Liver (tissue), 9 donors: ENCODE measurements around the gene RBCK1. TPM values are rescaled to one million over a fixed set of nuclear protein-coding genes. Genes with fewer than 3 reads are reported as not detected.
A peak's percentile ranks its signal among the peaks of the same experiment; 100 is the strongest.
"Not testable (repeated sequence)": the region's sequence is repeated elsewhere in the genome, so short reads cannot be mapped to it uniquely, and the experiment has no call there.

ENCODE experiments used
- DNase-seq: peaks from one replicate; pipeline ENCODE4 v3.0.0-alpha.2; 2017; ENCODE audit warnings: low spot score
- H3K27ac ChIP-seq, 2 donors: one replicate each; pipeline ENCODE4 v1.7.0; 2013; ENCODE audit warnings: inconsistent platforms in 2 of 2, low read length in 2 of 2, control low read depth in 1 of 2, low read depth in 1 of 2, mild to moderate bottlenecking in 1 of 2
- H3K27me3 ChIP-seq, 4 donors: one replicate each; pipeline versions ENCODE4 v1.6.1 to v1.7.0; 2013; ENCODE audit warnings: low read length in 3 of 4, inconsistent platforms in 1 of 4, mild to moderate bottlenecking in 1 of 4, moderate library complexity in 1 of 4; ENCODE audit not compliant: control insufficient read depth in 4 of 4, insufficient read depth in 4 of 4
- H3K36me3 ChIP-seq, 4 donors: one replicate each; pipeline versions ENCODE4 v1.6.1 to v1.7.0; 2013; ENCODE audit warnings: low read length in 3 of 4, mild to moderate bottlenecking in 3 of 4, low read depth in 1 of 4, moderate library complexity in 1 of 4; ENCODE audit not compliant: control insufficient read depth in 4 of 4, insufficient read depth in 3 of 4
- H3K4me1 ChIP-seq, 4 donors: one replicate each; pipeline versions ENCODE4 v1.6.1 to v1.7.0; 2013; ENCODE audit warnings: low read length in 3 of 4, mild to moderate bottlenecking in 3 of 4, moderate library complexity in 1 of 4; ENCODE audit not compliant: control insufficient read depth in 4 of 4, insufficient read depth in 4 of 4
- H3K4me3 ChIP-seq, 3 donors: one replicate each; pipeline versions ENCODE4 v1.6.1 to v1.7.0; 2013; ENCODE audit warnings: low read length in 3 of 3, control low read depth in 1 of 3, low read depth in 1 of 3, mild to moderate bottlenecking in 1 of 3
- H3K9ac ChIP-seq, 2 donors: one replicate each; pipeline ENCODE4 v1.7.0; 2013; ENCODE audit warnings: low read length in 2 of 2, mild to moderate bottlenecking in 2 of 2, moderate library complexity in 2 of 2, control low read depth in 1 of 2, low read depth in 1 of 2
- H3K9me3 ChIP-seq, 4 donors: one replicate each; pipeline versions ENCODE4 v1.6.1 to v1.7.0; 2013; ENCODE audit warnings: low read length in 3 of 4; ENCODE audit not compliant: control insufficient read depth in 4 of 4
- ATF3 ChIP-seq: IDR thresholded peaks from 2 replicates; pipeline ENCODE4 v1.6.1; 2016; ENCODE audit warnings: antibody characterized with exemption
- FOXA1 ChIP-seq: IDR thresholded peaks from 2 replicates; pipeline ENCODE4 v1.6.1; 2016; ENCODE audit warnings: antibody characterized with exemption
- FOXA2 ChIP-seq: IDR thresholded peaks from 2 replicates; pipeline ENCODE4 v1.6.1; 2016; ENCODE audit warnings: antibody characterized with exemption
- GABPA ChIP-seq, 2 donors: IDR thresholded peaks in 1 of 2; conservative IDR thresholded peaks in 1 of 2; 2 replicates each; pipeline ENCODE4 v1.6.1; 2016; ENCODE audit warnings: antibody characterized with exemption in 2 of 2, mild to moderate bottlenecking in 1 of 2, moderate library complexity in 1 of 2
- HNF4A ChIP-seq, 2 donors: conservative IDR thresholded peaks; 2 replicates each; pipeline ENCODE4 v1.6.1; 2016; ENCODE audit warnings: antibody characterized with exemption in 2 of 2, mild to moderate bottlenecking in 2 of 2
- HNF4G ChIP-seq: IDR thresholded peaks from 2 replicates; pipeline ENCODE4 v1.6.1; 2016; ENCODE audit warnings: antibody characterized with exemption
- MAX ChIP-seq: IDR thresholded peaks from 2 replicates; pipeline ENCODE4 v1.6.1; 2016; ENCODE audit warnings: antibody characterized with exemption
- NR2F2 ChIP-seq: IDR thresholded peaks from 2 replicates; pipeline ENCODE4 v1.6.1; 2016; ENCODE audit warnings: antibody characterized with exemption
- RAD21 ChIP-seq, 2 donors: IDR thresholded peaks; 2 replicates each; pipeline ENCODE4 v1.6.1; 2016; ENCODE audit warnings: antibody characterized with exemption in 2 of 2, mild to moderate bottlenecking in 2 of 2
- REST ChIP-seq: IDR thresholded peaks from 2 replicates; pipeline ENCODE4 v1.6.1; 2016; ENCODE audit warnings: antibody characterized with exemption, mild to moderate bottlenecking
- RXRA ChIP-seq, 2 donors: IDR thresholded peaks; 2 replicates each; pipeline ENCODE4 v1.6.1; 2017 to 2018; ENCODE audit warnings: antibody characterized with exemption in 2 of 2, mild to moderate bottlenecking in 1 of 2
- SP1 ChIP-seq: IDR thresholded peaks from 2 replicates; pipeline ENCODE4 v1.6.1; 2018; ENCODE audit warnings: antibody characterized with exemption, mild to moderate bottlenecking
- TAF1 ChIP-seq: conservative IDR thresholded peaks from 2 replicates; pipeline ENCODE4 v1.6.1; 2016; ENCODE audit warnings: antibody characterized with exemption, mild to moderate bottlenecking
- YY1 ChIP-seq: IDR thresholded peaks from 2 replicates; pipeline ENCODE4 v1.6.1; 2016; ENCODE audit warnings: antibody characterized with exemption, mild to moderate bottlenecking
- ZBTB33 ChIP-seq: IDR thresholded peaks from 2 replicates; pipeline ENCODE4 v1.6.1; 2016; ENCODE audit warnings: antibody characterized with exemption
- WGBS: extraction: QIAGEN DNeasy Blood & Tissue Kit; methylation state at CpG from one replicate; pipeline ENCODE4 v1.1.7; 2013; 5-methylcytosine and 5-hydroxymethylcytosine counted together
- polyA plus RNA-seq, 2 donors: library from polyadenylated mRNA; stranded (reverse) in 1 of 2; unstranded in 1 of 2; fragments of 200-250 nt in 1 of 2; fragments of >200 nt in 1 of 2; fragmentation: Nextera tagmentation in 1 of 2; extraction: Ambion mirVana in 1 of 2; gene quantifications; one replicate each; pipeline versions ENCODE4 v1.2.1 to v1.2.3, GENCODE V29; 2013 to 2015
- total RNA-seq, 2 donors: library from RNA; depleted of rRNA; stranded (reverse); fragments of >200 nt; gene quantifications; one replicate each; pipeline ENCODE4 v1.2.3, GENCODE V29; 2014
- donor health status: healthy.
- donor health status: healthy.
- donor health status: healthy.
- donor health status: healthy.
- donor health status: healthy.

The RBCK1 gene
- total and polyA plus RNA-seq, 4 donors = 18.0 to 62.6 (median 54.8) TPM

- TF ChIP-seq SP1 (no peak), YY1 (no peak), ZBTB33 (no peak), REST (no peak), FOXA1 (no peak), TAF1 (no peak), HNF4G (no peak), GABPA (IDR thresholded peaks at IDR 0.05 in 1 of 2, conservative IDR thresholded peaks at IDR 0.05 in 1 of 2) (no peak), RXRA (IDR thresholded peaks at IDR 0.05) (no peak), NR2F2 (no peak), MAX (no peak), RAD21 (IDR thresholded peaks at IDR 0.05) (no peak), HNF4A (conservative IDR thresholded peaks at IDR 0.05) (no peak), ATF3 (no peak)
- no peak for DNase-seq
- no peak overlapping the region for H3K27ac ChIP-seq
- no peaks in the 10 kb centered on the region for H3K36me3 ChIP-seq
- WGBS = 87% methylated on average over 2 of the region's 2 CpGs
- H3K9me3 ChIP-seq = no peaks in the 10 kb centered on the region
- H3K27me3 ChIP-seq = no peaks in the 10 kb centered on the region
- no peak overlapping the region for H3K4me3 ChIP-seq
- no peak overlapping the region for H3K9ac ChIP-seq
- H3K4me1 ChIP-seq = peaks cover 5 to 14% (median 12%) of the 10 kb centered on the region in 4 donors
These were observed 31.3 kb upstream of the RBCK1 start for GRCh38 chr20:376750-377149.

GRCh38 chr20:377578-377977 lies 30.5 kb upstream of the RBCK1 start:
- not testable (repeated sequence) for H3K27ac ChIP-seq, DNase-seq, H3K9ac ChIP-seq, H3K4me3 ChIP-seq, H3K27me3 ChIP-seq, H3K36me3 ChIP-seq, H3K9me3 ChIP-seq
- WGBS = 88% methylated on average over 12 of the region's 12 CpGs
- peaks cover 0 to 12% (median 9%) of the 10 kb centered on the region in 4 donors for H3K4me1 ChIP-seq

- 80% methylated on average over 5 of the region's 5 CpGs for whole genome bisulfite sequencing
- no peak for DNase-seq
- TF ChIP-seq HNF4G (no peak), FOXA2 (no peak), RAD21 (IDR thresholded peaks at IDR 0.05) (no peak), YY1 (no peak), MAX (no peak)
- H3K9ac ChIP-seq = no peak overlapping the region
- no peaks in the 10 kb centered on the region for H3K9me3 ChIP-seq
- peak overlapping the region in 1 of 2 donors; percentile 45 for H3K27ac ChIP-seq
- H3K4me1 ChIP-seq = peaks cover 0 to 13% (median 7%) of the 10 kb centered on the region in 4 donors
- no peaks in the 10 kb centered on the region for H3K27me3 ChIP-seq
- no peaks in the 10 kb centered on the region for H3K36me3 ChIP-seq
- H3K4me3 ChIP-seq = no peak overlapping the region
These were observed 29.1 kb upstream of the RBCK1 start for GRCh38 chr20:378961-379336.
